Upper lobe of left lung (tissue), 6 donors: ENCODE results near the gene ATF6B. TPM values are rescaled to one million over a fixed set of nuclear protein-coding genes. Genes with fewer than 3 reads are reported as not detected.

Experiments used
- ATAC-seq, 2 donors: fragments of 200-7000 bp; cut with Tn5 transposase; one replicate each; pipeline ENCODE4 v1.9.1; 2022; ENCODE audit warnings: mild to moderate bottlenecking in 2 of 2, moderate library complexity in 2 of 2; ENCODE audit not compliant: low FRiP score in 2 of 2
- DNase-seq, 2 donors: peaks; one replicate each; pipeline ENCODE4 v3.0.0-alpha.2; 2019 to 2020
- H3K27ac ChIP-seq, 4 donors: fragments of 200-600 bp; sonication (generic); one replicate each; pipeline ENCODE4 v1.5.1; 2016 to 2019
- H3K27me3 ChIP-seq, 4 donors: fragments of 200-600 bp; sonication (generic); one replicate each; pipeline ENCODE4 v1.5.1; 2017 to 2019
- H3K36me3 ChIP-seq, 4 donors: fragments of 200-600 bp; sonication (generic); one replicate each; pipeline ENCODE4 v1.5.1; 2016 to 2019
- H3K4me1 ChIP-seq, 4 donors: fragments of 200-600 bp; sonication (generic); one replicate each; pipeline ENCODE4 v1.5.1; 2018 to 2019
- H3K4me3 ChIP-seq, 4 donors: fragments of 200-600 bp; sonication (generic); one replicate each; pipeline ENCODE4 v1.5.1; 2017 to 2019; ENCODE audit warnings: mild to moderate bottlenecking in 2 of 4, moderate library complexity in 1 of 4
- H3K9me3 ChIP-seq, 4 donors: fragments of 200-600 bp; sonication (generic); one replicate each; pipeline ENCODE4 v1.5.1; 2018 to 2019
- EP300 ChIP-seq, 4 donors: sonication (generic); formaldehyde crosslinking; IDR thresholded peaks; one replicate each; pipeline ENCODE4 v1.5.1; 2017; ENCODE audit warnings: antibody characterized with exemption in 4 of 4, control low read depth in 2 of 4
- POLR2A ChIP-seq, 4 donors: fragments of 450-650 bp; IDR thresholded peaks; one replicate each; pipeline ENCODE4 v1.5.1; 2016 to 2017; ENCODE audit warnings: antibody characterized with exemption in 4 of 4, mild to moderate bottlenecking in 2 of 4
- POLR2AphosphoS5 ChIP-seq, 2 donors: sonication (generic); formaldehyde crosslinking; IDR thresholded peaks; one replicate each; pipeline ENCODE4 v1.5.1; 2017; ENCODE audit warnings: antibody characterized with exemption in 2 of 2
- WGBS, 2 donors: methylation state at CpG; one replicate each; pipeline ENCODE4 v1.1.5; 2017 to 2018; 5-methylcytosine and 5-hydroxymethylcytosine counted together
- total RNA-seq, 6 donors: library from RNA; depleted of rRNA in 4 of 6; stranded (reverse); fragments of >200 nt in 4 of 6; gene quantifications; one replicate each; pipeline versions ENCODE4 v1.1.0 to v1.2.1, GENCODE V29; 2016 to 2021
- TF ChIP-seq, protein P1 (sequence below), 6 experiments: fragments of 450-650 bp in 4 of 6; fragments of 200-600 bp in 2 of 6; sonication (generic) in 2 of 6; IDR thresholded peaks; one replicate each; pipeline ENCODE4 v1.5.1; 2016 to 2019; ENCODE audit warnings: antibody characterized with exemption in 6 of 6
- donor health status: DM: no; HTN: no; CAD: no; lungs with moderate emphysema.
- donor health status: DM: no; HTN: yes; CAD: no; lungs with severe emphysema.

Gene ATF6B
- total RNA-seq, 6 donors from 2014 or later = 35.3 to 230 (median 95.8) TPM

DNA sequence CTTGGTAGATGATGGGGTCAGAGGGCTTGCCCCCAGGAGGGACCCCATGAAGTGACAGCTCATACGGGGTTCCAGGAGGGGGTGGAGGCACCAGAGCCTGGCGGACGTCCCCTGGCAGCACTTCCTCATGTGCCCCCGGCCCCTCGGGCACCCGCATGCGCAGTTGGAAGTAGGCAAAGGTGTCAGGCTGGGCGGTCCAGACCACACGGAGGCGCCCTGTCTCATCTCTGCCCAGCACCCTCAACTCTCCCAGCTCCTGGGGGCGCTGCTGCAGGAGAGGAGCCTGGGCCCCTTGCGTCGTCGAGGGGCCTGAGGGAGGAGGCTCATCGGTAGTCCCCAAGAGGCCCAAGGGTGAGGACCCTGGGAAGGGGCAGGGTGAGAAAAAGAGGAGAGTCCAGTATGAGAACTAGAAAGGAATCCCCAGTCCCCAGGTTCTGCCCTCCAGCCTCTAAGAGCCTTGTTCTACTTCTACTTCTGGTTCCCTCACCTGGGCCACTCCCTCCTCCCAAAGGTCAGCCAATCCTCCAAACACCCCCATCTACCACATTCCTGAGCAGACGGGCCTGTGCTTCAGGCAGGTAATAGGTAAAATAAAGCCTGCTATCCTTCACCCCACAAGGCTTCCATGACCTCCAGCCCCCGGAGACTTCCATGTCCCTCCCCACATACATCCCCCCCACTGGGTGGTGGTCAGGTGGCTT lies 42.1 kb downstream of the ATF6B start:
- Histone ChIP-seq H3K36me3 (peaks cover 0 to 44% (median 6%) of the 10 kb centered on the region in 4 donors), H3K4me1 (peaks cover 13 to 20% (median 16%) of the 10 kb centered on the region in 4 donors), H3K4me3 (no peak overlapping the region), H3K27ac (peak overlapping the region in 3 of 4 donors; percentile 3 to 89 (median 85)), H3K9me3 (no peaks in the 10 kb centered on the region), H3K27me3 (peaks cover 0 to 4% (median 1%) of the 10 kb centered on the region in 4 donors)
- WGBS, 2 donors = 77 to 84% methylated on average over 16 of the region's 17 CpGs
- DNase-seq (no peak), ATAC-seq (no peak)
- TF ChIP-seq EP300 (IDR thresholded peaks at IDR 0.05) (no peak), POLR2A (IDR thresholded peaks at IDR 0.05) (no peak), POLR2AphosphoS5 (IDR thresholded peaks at IDR 0.05) (no peak)
- TF ChIP-seq, protein P1, sequence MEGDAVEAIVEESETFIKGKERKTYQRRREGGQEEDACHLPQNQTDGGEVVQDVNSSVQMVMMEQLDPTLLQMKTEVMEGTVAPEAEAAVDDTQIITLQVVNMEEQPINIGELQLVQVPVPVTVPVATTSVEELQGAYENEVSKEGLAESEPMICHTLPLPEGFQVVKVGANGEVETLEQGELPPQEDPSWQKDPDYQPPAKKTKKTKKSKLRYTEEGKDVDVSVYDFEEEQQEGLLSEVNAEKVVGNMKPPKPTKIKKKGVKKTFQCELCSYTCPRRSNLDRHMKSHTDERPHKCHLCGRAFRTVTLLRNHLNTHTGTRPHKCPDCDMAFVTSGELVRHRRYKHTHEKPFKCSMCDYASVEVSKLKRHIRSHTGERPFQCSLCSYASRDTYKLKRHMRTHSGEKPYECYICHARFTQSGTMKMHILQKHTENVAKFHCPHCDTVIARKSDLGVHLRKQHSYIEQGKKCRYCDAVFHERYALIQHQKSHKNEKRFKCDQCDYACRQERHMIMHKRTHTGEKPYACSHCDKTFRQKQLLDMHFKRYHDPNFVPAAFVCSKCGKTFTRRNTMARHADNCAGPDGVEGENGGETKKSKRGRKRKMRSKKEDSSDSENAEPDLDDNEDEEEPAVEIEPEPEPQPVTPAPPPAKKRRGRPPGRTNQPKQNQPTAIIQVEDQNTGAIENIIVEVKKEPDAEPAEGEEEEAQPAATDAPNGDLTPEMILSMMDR (IDR thresholded peaks at IDR 0.05) = no peak

DNA sequence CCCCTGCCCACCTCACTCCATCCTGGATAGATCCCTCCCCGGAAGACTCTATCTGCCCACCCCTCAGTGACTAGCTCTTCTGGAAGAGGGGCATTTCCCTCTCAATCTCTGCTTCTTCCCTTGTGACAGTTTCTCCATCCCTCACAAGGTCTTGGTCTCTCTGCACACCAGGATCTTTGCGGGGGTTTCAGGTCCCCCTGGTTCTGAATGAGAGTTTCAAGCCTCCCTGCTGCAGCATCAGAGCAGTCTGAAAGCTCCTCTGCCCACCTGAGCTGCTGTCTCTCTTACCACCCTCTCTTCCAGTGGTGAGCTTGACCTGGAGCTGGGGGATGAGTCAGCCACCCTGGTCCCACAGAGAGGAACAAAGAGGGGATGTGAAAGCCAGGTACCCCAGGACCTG lies 43.3 kb downstream of the ATF6B start:
- no peak for TF ChIP-seq POLR2AphosphoS5 (IDR thresholded peaks at IDR 0.05)
- no peak for TF ChIP-seq POLR2A (IDR thresholded peaks at IDR 0.05)
- TF ChIP-seq EP300 (IDR thresholded peaks at IDR 0.05) = no peak
- TF ChIP-seq, protein P1 (IDR thresholded peaks at IDR 0.05) = no peak
- DNase-seq = no peak
- no peak for ATAC-seq
- Histone ChIP-seq H3K9me3 (no peaks in the 10 kb centered on the region), H3K27me3 (peaks cover 0 to 4% (median 1%) of the 10 kb centered on the region in 4 donors), H3K4me1 (peaks cover 13 to 20% (median 16%) of the 10 kb centered on the region in 4 donors), H3K36me3 (peaks cover 0 to 50% (median 8%) of the 10 kb centered on the region in 4 donors), H3K4me3 (no peak overlapping the region), H3K27ac (no peak overlapping the region)
- 84% methylated on average over 2 of the region's 2 CpGs for WGBS, 2 donors

GRCh38 chr6:32083812-32084768 lies 44.0 kb downstream of the ATF6B start:
- 91 to 97% methylated on average over 11 to 22 of the region's 22 CpGs for WGBS, 2 donors
- Histone ChIP-seq H3K9me3 (no peaks in the 10 kb centered on the region), H3K27ac (peak overlapping the region in 2 of 4 donors; percentile 50 to 53), H3K4me3 (no peak overlapping the region), H3K4me1 (peaks cover 13 to 20% (median 16%) of the 10 kb centered on the region in 4 donors), H3K27me3 (peaks cover 0 to 4% (median 1%) of the 10 kb centered on the region in 4 donors), H3K36me3 (peaks cover 0 to 53% (median 11%) of the 10 kb centered on the region in 4 donors)
- DNase-seq = peak in 1 of 2 donors; percentile 69
- TF ChIP-seq POLR2A (IDR thresholded peaks at IDR 0.05) (no peak), POLR2AphosphoS5 (IDR thresholded peaks at IDR 0.05) (no peak)
- TF ChIP-seq, protein P1 (IDR thresholded peaks at IDR 0.05) = no peak
- ATAC-seq = no peak

- no peak for TF ChIP-seq POLR2A (IDR thresholded peaks at IDR 0.05)
- peak in 1 of 4 donors; percentile 3 for TF ChIP-seq EP300 (IDR thresholded peaks at IDR 0.05)
- TF ChIP-seq POLR2AphosphoS5 (IDR thresholded peaks at IDR 0.05) = peak; percentile 37 to 52
- TF ChIP-seq, protein P1 (IDR thresholded peaks at IDR 0.05) = no peak
- H3K27me3 ChIP-seq = peaks cover 0 to 4% (median 1%) of the 10 kb centered on the region in 4 donors
- DNase-seq (peak in 1 of 2 donors; percentile 34), ATAC-seq (peak; percentile 40 to 83)
- no peaks in the 10 kb centered on the region for H3K9me3 ChIP-seq
- peak overlapping the region in 2 of 4 donors; percentile 15 to 53 for H3K27ac ChIP-seq
- H3K36me3 ChIP-seq = peaks cover 0 to 63% (median 15%) of the 10 kb centered on the region in 4 donors
- no peak overlapping the region for H3K4me3 ChIP-seq
- 75 to 81% methylated on average over 9 of the region's 9 CpGs for WGBS, 2 donors
- peaks cover 11 to 17% (median 14%) of the 10 kb centered on the region in 4 donors for H3K4me1 ChIP-seq
These were observed 45.1 kb downstream of the ATF6B start for GRCh38 chr6:32082935-32083334.
